GM12872 (cell line): Measurements from ENCODE around the gene APBA2.

Experiments
- CTCF ChIP-seq: IDR thresholded peaks from 3 replicates; pipeline ENCODE4 v1.5.1; 2011; ENCODE audit warnings: low read depth, mild to moderate bottlenecking, low read length, moderate library complexity; ENCODE audit not compliant: insufficient read depth

APBA2 gene

GRCh38 chr15:29056839-29057450 is 171.2 kb downstream of the APBA2 start:
- TF ChIP-seq CTCF = no peak

- TF ChIP-seq CTCF = no peak
Measured at GRCh38 chr15:29057856-29058255, 172.1 kb downstream of the APBA2 start.

GRCh38 chr15:29058903-29059539 is 173.2 kb downstream of the APBA2 start:
- no peak for TF ChIP-seq CTCF

- no peak for TF ChIP-seq CTCF
Measured at GRCh38 chr15:29059871-29060640, 174.3 kb downstream of the APBA2 start.

- TF ChIP-seq CTCF = no peak
Measured at GRCh38 chr15:29061746-29062145, 176.0 kb downstream of the APBA2 start.

DNA sequence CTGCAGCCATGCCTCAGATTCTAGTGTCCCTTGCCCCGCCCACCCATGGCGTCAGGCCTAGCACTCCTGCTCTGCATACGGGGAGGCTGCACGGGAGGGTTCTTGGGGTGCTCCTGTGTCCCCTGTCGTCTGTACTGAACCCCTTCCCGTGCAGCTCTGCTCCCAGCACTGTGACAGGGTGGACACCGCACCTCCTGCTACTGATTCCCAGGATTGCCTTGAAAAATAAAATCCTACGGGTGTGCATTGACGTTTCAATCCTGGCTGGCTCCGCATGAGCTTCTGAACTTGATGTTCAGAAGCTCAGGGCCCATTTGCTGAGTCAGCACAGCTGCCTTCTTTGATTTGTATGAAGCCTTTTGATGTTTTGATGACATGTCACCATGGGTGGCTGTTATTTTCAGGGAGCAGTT is 176.4 kb downstream of the APBA2 start:
- TF ChIP-seq CTCF = no peak

DNA sequence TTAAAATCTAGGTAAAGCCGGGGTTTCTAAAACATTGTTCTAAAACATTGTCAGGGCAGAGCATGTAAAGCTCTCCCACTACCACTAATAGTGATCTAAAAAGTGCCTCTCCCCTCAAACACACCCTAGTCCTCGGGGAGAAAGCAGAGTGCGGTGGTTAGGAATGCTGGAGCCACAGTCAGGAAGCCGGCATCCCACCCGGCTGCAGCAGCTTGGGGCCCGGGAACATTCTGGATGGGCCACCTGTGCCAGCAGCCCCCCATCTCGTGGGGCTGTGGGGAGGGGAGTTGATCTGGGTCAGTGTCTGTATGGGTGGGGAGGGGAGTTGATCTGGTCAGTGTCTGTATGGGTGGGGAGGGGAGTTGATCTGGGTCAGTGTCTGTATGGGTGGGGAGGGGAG is 176.9 kb downstream of the APBA2 start:
- no peak for TF ChIP-seq CTCF
